GM18870 (cell line): ENCODE results near the gene PAXIP1.

Source experiments
- ATAC-seq: cut with Tn5 transposase; IDR thresholded peaks from one replicate; pipeline ENCODE4 v1.9.1; 2021; ENCODE audit warnings: moderate library complexity; ENCODE audit not compliant: unreplicated experiment

Gene PAXIP1

DNA sequence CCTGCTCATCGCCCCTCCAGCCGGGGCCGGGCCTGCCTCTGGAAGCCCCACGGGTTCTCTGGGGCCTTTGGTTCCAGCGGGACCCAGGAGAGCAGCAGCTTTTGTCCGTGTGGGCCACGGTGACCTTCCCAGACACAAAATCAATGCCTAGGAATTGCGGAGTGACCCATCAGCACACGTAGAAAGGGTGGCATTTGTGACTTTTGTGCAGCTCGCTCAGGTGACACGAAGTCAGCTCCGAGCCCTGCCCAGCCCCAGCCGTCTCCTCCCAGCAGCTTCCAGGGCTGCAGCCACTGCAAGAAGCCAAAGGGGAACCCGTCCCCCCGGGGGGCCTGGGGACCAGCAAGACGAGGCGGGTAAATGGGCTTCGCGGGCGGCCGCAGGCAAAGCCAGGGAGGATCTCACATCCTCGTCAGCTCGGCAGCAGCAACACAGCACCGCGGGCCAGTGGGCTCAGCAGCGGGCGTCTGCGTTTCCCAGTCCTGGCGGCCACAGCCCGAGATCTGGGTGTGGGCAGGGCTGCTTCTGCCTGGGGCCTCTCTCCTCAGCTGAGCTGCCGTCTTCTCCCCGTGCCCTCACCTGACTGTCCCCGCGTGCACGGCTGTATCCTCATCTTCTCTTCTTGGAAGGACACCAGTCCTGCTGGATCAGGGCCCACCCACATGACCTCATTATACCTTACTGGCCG, 88.5 kb downstream of the PAXIP1 start:
- ATAC-seq, result no peak

DNA sequence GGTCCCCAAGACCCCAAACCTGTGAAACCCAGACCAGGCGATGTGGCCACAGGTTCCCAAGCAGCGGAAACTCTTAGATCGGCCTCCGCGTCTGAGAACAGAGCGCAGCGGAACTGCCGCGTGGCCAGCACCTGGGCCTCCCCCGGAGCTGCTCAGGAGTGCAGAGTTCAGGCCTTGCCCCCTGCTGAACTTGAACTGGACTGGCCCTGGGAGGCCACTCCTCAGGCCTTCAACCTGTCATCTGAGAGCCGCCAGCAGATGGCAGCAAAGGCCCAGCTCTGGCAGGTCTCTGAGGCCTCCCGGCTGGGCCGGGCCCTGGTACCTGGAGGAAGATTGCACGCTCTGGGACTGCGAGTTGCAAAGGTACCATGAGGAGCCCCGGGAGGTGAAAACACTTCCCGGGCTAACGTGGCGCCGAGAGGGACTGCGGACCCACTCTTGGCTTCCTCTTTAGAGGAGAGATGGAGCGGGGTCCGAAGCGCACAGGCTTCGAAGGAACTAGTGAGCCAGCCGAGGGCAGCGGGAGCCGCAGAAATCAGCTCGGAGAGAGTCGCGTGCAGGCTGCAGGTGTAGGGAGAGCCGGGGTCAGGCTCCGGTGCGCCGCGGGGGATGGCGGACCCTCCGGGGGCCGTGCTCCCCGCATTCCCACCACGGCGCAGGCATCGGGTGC, 89.2 kb downstream of the PAXIP1 start:
- peak; percentile 89 for ATAC-seq

DNA sequence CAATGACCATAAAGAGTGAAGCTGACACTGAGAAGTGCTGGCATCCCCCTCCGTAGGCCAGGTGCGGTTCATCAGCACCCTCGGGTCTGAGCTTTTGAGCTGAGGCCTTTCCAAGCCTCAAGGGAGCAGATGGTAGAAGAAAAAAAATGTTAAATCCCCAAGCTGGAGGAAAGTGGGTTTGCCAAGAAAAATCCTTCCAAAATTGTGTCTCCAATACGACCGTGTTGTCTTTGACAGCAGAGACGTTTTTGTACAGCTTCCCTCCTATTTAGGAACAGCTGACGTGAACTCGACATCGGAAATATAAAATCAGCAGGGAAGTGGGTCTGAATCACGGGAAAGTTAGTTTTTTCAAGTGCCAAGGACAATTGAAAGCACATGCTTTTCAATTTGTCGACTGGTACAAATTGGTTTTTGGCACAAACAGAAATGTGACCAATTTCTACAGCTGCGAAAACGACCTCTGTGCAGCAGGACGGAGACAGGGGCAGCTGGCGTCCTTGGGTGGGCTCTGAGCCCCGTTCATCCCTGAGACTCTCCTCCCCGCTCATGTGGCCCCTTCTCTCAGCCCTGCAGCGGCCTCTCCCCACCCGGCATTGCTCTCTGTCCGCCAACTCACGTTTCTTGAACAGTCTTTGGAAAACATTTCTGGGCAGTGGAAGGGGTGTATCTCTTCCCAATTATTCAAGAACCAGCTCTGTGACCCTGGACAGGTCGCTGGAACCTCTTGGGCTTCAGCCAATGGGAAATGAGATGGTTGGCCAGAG, 89.9 kb downstream of the PAXIP1 start:
- no peak for ATAC-seq

DNA sequence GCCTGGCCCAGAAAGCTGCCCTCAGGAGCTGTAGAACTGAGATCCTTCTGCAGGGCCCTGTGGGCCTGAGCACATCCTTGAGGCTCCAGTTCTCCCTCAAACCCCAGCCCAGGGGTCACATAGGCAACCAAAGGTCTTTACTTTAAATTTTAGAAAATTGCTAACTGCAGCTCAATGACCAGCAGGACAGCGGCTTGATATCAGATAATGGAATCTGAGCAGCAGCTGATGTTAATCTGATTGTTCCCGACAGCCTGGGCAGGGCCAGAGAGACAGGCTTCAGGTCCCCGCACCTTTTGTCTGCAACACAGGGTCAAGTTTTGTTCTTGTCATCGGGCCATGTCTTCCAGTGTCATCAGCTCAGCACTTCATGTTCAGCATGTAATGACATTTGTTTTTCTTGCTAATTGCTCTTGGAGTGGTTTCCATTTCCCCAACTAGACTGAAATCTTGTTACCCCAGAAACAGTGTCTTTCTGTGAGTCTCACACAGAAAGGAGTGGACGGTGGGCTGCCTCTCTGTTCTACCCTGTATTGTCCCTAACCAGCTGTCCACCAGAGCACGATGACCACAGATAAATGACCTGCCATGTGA, 91.0 kb downstream of the PAXIP1 start:
- ATAC-seq, result no peak

DNA sequence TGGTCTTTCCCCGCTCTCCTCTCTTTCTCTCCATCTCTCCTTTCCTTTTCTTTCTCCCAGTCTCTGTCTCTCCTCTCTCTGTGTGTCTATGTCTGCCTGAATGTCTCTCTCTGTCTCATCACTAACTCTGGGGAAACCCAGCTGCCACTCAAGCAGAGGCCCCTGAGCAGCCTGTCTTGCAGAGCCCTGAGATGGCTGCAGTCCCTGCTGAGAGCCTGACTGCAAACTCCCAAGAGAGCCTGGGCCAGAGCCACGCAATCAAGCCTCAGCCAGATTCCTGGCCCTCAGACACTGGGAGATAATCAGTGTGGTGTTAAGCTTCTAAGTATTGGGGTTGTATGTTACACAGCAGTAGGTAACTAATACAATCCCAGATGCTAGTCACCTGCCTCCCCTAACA, 91.5 kb downstream of the PAXIP1 start:
- ATAC-seq, result no peak

DNA sequence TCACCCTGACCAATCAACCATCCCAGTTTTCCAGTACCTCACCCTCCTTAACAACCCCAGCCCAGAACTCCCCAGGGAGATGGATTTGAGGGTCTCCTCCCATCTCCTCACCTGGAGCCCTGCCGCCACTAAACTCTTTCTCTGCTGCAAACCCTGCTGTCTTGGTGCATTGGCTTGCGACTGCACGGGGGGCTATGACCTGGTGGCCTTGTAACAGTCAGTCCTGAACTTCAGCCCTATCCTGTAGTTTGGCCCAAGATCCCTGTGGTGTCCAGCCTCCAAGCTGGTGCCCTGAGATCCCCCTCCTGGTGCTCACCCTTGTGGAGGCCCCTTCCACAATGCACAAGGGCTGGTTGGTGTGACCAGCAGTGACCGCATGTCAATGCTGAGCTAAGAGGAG, 91.9 kb downstream of the PAXIP1 start:
- ATAC-seq, result no peak

DNA sequence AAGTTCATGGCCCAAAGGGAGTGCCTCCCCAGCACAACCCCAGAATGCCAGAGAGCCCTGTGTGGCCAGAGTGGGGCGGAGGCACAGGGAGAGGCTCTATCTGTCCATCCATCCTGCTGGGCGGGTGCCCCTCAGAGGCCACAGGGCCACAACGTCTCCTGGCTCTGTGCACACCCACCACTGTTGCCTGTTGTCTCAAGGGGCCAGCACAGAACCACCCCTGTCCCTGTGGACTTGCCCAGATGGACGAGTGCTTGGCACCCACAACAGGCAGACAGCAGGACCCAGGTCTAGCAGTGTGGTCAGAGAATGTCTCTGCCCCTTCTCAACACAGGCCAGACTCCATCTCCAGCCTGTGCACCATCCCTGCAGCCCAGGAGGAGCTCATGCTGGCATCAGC, 92.8 kb downstream of the PAXIP1 start:
- no peak for ATAC-seq

DNA sequence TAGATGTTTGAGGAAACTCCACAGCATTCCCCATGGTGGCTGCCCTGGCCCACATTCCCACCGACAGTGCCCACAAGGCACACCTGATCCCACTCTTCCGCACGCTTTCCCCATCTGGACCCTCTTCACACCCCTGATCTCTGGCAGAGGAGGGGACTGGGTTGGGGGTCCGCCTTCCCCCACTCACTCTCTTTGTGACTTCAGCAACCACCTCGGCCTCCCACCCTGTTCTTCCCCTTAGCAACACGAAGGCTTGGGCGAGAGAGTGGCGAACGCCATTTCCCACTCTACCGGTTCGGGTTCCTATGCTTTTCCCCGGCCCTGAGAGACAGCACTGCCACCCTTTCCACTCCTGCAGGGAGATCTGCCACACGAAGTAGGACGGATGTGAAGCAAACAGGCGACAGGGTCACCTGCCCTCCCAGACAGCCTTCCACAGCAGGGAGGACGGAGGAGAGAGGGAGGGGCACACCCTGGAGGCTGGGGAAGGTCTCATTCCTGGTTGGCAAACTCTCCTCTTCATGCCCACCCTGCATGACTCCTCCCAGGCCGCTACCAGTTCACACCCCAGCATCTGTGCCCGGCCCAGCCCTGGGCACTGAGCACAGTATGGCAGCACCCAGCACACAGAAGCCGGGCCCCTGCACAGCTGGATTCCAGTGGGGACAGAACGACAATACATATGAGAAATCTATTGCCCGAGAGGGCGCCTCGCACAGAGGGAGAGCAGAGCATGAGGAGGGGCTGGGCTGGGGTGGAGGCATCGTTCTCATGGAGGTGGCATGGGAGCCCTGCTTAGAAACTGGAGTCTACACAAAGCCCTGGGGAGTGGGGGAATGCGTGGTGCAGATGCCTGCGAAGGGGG, 93.5 kb downstream of the PAXIP1 start:
- no peak for ATAC-seq

DNA sequence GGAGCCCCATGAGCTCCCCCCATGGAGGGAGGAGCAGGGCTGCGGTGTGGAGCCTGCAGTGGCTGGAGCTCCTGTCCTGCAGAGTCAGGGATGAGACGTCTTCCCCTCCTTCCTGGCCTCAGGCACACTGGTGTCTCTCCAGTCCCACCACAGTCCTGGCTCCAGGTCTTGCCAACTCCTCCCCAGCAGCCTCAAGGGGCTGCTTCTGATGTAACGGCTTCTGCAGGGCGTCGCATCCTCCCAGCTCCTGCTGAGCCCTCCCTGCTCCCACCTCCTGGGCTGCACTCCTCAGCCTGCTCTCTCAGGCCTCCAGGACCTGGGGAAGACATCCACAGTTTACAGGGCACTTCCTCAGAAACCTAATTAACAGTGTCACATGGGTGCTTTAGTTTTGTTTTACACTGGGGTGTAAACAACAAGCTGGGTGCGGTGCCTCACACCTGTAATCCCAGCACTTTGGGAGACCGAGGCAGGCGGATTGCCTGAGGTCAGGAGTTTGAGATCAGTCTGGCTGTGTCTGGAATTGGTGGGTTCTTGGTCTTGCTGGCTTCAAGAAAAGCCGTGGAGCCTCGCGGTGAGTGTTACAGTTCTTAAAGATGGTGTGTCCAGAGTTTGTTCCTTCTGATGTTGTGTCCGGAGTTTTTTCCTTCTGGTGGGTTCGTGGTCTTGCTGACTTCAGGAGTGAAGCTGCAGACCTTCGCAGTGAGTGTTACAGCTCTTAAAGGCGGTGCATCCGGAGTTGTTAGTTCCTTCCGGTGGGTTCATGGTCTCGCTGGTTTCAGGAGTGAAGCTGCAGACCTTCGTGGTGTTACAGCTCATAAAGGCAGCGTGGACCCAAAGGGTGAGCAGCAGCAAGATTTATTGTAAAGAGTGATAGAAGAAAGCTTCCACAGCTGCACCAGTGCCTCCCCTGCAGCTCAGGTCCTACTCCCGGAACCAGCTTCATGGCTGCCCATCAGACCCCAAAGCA, 95.0 kb downstream of the PAXIP1 start:
- ATAC-seq, result no peak

DNA sequence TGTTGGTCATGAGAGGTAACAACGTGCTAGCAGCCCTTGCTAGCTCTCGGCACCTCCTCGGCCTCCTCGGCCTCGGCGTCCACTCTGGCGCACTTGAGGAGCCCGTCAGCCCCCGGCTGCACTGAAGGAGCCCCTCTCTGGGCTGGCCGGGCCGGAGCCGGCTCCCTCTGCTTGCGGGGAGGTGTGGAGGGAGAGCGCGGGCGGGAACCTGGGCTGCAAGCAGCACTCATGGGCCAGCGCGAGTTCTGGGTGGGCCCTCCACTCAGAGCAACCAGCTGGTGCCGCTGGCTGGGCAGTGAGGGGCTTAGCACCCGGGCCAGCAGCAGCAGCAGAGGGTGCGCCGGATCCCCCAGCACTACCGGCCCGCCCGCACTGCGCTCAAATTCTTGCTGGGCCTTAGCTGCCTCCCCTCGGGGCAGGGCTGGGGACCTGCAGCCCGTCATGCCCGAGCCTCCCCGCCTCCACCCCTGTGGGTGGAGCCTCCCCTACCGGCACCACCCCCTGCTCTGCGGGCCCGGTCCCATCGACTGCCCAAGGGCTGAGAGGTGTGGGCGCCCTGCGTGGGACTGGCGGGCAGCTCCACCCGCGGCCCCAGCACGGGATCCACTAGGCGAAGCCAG, 96.1 kb downstream of the PAXIP1 start:
- ATAC-seq, result no peak

DNA sequence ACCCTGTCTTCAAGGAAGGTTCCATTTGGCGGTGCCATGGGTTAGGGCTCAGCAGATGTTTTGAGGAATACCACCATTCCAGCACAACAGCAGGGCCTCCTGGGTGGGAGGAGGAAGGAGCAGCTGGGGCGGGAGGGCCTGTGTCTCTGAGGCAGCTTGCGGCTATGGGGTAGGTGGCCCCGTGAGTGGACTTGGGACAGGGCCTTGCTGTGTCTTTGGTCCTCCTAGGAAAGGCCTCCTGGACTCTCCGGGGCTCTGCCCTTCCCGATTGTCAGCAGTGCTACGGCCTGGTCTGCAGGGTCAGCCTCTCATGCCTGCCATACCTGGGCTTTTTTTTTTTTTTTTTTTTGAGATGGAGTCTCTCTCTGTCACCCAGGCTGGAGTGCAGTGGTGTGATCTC, 96.7 kb downstream of the PAXIP1 start:
- ATAC-seq, result no peak

DNA sequence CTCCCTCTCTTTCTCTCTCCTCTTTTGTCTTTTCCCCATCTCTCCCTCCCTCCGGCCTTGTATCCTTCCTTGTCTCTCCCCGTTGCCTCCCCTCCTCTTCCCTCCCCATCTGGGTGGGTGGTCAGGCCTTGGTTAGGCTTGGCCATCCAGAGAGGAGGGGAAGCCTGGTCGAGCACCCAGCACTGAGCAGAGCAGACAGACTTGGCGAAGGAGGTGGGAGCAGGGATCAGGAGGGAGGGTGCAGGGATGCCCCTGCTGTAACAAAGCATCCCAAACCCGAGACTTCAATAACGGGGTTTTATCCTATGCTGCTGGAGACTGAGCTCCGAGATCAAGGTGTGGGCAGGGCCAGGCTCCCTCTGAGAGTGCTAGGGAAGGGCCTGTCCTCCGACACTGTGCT, 97.3 kb downstream of the PAXIP1 start:
- ATAC-seq, result no peak

DNA sequence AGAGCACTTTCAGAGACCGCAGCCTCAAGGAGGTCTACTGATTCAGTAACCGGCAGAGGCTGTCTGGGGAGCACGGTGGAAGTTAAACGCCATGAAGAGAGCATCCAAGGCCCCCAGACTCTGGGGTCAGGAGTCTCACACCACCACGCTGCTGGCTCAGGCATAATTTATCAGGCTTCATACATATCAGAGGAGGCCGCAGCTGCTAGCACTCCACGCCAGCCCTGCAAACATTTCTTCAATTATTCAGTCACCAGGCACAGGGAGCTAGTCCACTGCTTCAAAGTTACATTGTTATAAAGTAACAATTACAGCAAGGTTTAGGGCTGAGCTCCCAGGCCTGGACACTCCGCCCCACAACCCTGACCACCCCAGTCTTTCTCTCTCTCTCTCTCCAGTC, 97.8 kb downstream of the PAXIP1 start:
- ATAC-seq, result no peak

DNA sequence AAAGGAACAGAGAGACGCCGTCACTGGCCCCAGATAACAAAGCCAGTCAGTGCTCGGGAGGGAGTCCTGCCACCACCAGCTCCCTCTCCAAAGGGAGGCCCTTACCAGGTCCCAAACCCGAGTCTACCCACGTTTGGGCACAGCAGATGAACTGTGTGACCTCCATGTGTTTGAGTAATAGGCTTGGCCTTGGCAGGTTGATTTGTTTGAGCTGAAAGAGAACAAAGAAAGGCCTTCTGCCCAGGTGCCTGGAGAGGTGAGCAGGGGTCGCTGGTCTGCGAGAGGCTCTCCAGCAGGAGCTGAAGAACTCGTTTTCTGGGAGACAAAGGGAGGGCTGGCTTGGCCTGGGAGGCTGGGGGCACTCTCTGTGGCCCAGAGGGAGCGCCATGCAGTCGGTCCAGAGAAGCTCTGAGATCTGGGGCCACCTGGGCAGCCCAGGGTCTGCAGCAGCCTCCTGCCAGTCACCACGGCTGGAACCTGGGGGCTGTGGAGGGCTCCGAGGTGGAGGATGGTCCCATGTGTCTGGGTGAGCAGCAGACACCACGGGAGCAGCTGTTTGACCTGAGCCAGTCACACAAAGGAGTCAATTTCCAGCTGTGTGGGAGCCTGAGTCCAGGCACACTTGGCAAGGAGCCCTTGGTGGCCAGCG, 99.7 kb downstream of the PAXIP1 start:
- ATAC-seq, result no peak

DNA sequence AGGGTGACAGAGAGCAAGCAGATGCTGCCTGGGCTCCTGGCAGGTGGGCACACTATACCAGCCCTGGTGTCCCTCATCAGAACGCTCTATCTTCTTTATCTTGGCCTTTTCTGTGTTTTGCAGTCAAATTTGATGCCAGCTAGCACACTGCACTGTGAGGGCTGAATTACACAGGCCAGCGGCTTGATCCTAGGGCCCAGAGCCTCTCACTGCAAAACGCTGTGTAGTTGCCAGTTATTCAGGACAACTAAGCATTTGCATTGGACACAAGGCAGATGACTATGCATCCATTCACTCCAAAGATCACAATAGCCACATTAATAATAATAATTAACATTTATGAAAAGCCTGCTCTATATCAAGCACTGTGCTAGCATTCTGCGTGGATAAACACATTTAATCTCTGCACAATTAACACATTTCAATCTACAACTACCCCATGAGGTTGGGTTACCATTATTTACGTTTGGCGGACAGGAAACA, 100.3 kb downstream of the PAXIP1 start:
- ATAC-seq, result no peak

DNA sequence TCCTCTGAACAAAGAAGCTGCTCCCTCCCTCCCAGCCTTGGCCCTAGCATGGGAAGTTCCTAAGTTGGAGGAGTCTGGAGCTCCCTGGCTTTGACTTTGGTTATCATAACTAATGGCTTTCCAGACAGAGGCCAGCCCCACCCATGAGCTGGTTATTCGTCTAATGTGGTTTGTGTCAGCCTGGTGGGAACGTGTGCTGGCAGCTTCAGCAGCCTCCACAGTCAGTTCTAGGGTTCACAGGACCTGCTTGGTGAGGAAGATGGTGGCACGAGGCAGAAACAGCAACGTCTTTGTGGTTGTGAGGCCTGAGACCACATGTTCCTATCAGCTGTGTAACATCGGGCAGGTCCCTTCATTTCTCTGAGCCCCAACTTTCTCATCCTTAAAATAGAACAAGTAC, 103.1 kb downstream of the PAXIP1 start:
- no peak for ATAC-seq

DNA sequence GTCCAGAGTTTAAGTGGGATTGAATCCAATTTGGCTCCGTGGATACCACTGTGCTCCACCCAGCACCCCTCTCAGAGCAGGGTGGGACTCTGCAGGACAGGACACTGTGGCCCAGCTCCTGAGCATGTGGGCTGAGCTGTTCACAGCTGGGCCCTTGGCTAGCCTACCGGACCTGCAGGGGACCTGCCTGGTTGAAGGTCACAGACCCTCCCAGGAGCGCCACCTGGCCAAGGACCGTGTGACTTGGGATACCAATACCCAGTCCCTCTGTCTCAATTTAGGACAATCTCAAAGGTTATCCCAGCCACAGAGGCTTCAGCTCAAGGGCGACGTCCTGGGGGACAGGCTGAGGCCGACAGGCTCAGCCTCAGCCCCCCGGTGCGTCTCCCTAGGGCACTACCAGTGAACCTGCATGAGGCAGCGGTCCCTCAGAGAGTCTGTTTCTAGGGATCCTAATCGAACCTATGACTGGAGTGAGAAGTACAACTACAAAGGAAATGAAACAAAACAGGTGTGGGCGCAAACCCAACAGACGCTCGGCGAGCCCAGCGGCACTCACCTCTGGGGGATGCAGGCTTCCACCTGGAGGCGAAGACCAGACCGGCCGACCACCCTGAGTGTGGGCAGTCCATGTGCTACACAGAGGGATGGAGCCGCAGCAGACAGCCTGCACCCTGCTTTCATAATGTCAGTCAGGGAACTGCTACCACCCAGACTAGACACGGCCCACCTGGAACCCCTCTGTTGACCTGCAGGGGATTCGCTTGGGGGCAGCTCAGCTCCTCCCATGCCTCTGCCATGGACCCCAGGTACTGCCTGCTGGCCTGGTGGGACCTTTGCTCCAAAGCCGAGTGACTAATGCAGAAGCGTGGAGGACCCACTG, 103.7 kb downstream of the PAXIP1 start:
- ATAC-seq, result no peak

DNA sequence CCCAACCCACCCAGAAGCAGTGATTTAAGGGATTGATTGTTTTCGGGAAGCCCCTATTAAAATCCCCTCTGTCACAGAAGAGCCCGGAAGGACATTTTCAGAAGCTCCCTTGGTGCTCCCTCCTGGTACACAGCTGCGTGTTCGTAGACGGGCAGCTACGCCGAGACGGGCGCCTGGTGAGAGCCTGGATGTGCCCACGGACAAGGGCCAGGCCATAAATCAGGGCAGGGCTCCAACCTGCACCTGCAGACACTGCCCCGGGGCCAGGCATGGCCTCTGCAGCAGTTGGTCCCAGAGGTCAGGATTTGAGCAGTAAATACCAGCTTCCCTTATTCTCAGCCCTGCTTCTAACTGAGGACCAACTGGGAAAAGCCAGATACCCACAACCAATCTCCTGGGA, 106.8 kb downstream of the PAXIP1 start:
- no peak for ATAC-seq
